Measurements from ENCODE around the gene IZUMO4.
A peak's percentile ranks its signal among the peaks of the same experiment; 100 is the strongest.

IZUMO4 gene

GRCh38 chr19:2059422-2060201, 37.1 kb upstream of the IZUMO4 start:
- DNase-seq: peak; percentile 75

- DNase-seq: peak; percentile 59
Observed at GRCh38 chr19:2060884-2061494, 35.7 kb upstream of the IZUMO4 start.

- DNase-seq: peak; percentile 97
Observed at GRCh38 chr19:2061495-2062388, 35.0 kb upstream of the IZUMO4 start.

GRCh38 chr19:2062389-2062729, 34.4 kb upstream of the IZUMO4 start:
- no peak for DNase-seq

GRCh38 chr19:2062770-2063169, 33.9 kb upstream of the IZUMO4 start:
- no peak for DNase-seq

GRCh38 chr19:2063824-2064223, 32.9 kb upstream of the IZUMO4 start:
- no peak for DNase-seq

- no peak for DNase-seq
Observed at GRCh38 chr19:2064395-2064787, 32.3 kb upstream of the IZUMO4 start.

- DNase-seq: no peak
Observed at GRCh38 chr19:2064788-2065524, 31.8 kb upstream of the IZUMO4 start.

- no peak for DNase-seq
Observed at GRCh38 chr19:2070436-2070827, 26.3 kb upstream of the IZUMO4 start.

GRCh38 chr19:2070986-2071673, 25.6 kb upstream of the IZUMO4 start:
- no peak for DNase-seq

GRCh38 chr19:2072757-2073551, 23.8 kb upstream of the IZUMO4 start:
- no peak for DNase-seq

GRCh38 chr19:2076526-2076944, 20.2 kb upstream of the IZUMO4 start:
- no peak for DNase-seq

GRCh38 chr19:2077398-2077797, 19.3 kb upstream of the IZUMO4 start:
- DNase-seq: no peak

GRCh38 chr19:2077833-2078619, 18.7 kb upstream of the IZUMO4 start:
- DNase-seq: no peak

- no peak for DNase-seq
Observed at GRCh38 chr19:2079076-2079864, 17.4 kb upstream of the IZUMO4 start.

- no peak for DNase-seq
Observed at GRCh38 chr19:2079865-2080301, 16.8 kb upstream of the IZUMO4 start.

- DNase-seq: no peak
Observed at GRCh38 chr19:2080336-2080988, 16.3 kb upstream of the IZUMO4 start.

- DNase-seq: no peak
Observed at GRCh38 chr19:2081873-2082810, 14.6 kb upstream of the IZUMO4 start.

Data from fibroblast of skin of back (primary cell).